Panc1 (cell line): ENCODE data around the gene ITGA2. TPM values are rescaled to one million over a fixed set of nuclear protein-coding genes. Genes with fewer than 3 reads are reported as not detected.

Experiments
- ATAC-seq: fragments of 200-7000 bp; cut with Tn5 transposase; 2 replicates; pipeline ENCODE4 v1.9.1; 2020; ENCODE audit warnings: mild to moderate bottlenecking, moderate library complexity
- BruUV-seq: library from RNA; stranded (reverse); fragments of 400-500 nt; replicated peaks from 2 replicates; lab custom pipeline; 2021; lab: Mats Ljungman, UMichigan
- CTCF ChIA-PET: fragments of 300-600 bp; sonication (Branson Sonifier 250); formaldehyde crosslinking; loops from one replicate; lab custom pipeline; 2022; ENCODE audit warnings: antibody characterized with exemption; lab: Charles Lee
- POLR2A ChIA-PET: fragments of 300-600 bp; sonication (Branson Sonifier 250); formaldehyde crosslinking; loops from one replicate; lab custom pipeline; 2022; ENCODE audit warnings: antibody characterized with exemption; lab: Charles Lee
- DNase-seq: peaks from one replicate; pipeline ENCODE4 v3.0.0-alpha.2; 2010; ENCODE audit warnings: low read depth, low spot score
- H3K27ac ChIP-seq: 2 replicates; pipeline ENCODE4 v1.5.1; 2011; ENCODE audit warnings: mild to moderate bottlenecking, low read length, inconsistent platforms
- H3K27me3 ChIP-seq: fragments of 200-500 bp; sonication (Bioruptor generic); 2 replicates; pipeline ENCODE4 v1.6.0; 2014; ENCODE audit warnings: low read length, inconsistent platforms; ENCODE audit not compliant: control insufficient read depth, insufficient read depth
- H3K36me3 ChIP-seq: fragments of 200-500 bp; sonication (Bioruptor generic); 2 replicates; pipeline ENCODE4 v1.5.1; 2014; ENCODE audit warnings: inconsistent platforms, mild to moderate bottlenecking, low read length, moderate library complexity; ENCODE audit not compliant: control insufficient read depth, insufficient read depth
- H3K4me1 ChIP-seq: 2 replicates; pipeline ENCODE4 v1.5.1; 2011; ENCODE audit warnings: inconsistent platforms, mild to moderate bottlenecking, low read length, moderate library complexity; ENCODE audit not compliant: control insufficient read depth, insufficient read depth
- H3K4me3 ChIP-seq, 2 experiments: 2 replicates each; pipeline ENCODE4 v1.5.1; 2011 to 2012; ENCODE audit warnings: low read depth in 2 of 2, low read length in 2 of 2, mild to moderate bottlenecking in 2 of 2, inconsistent platforms in 1 of 2, moderate library complexity in 1 of 2
- H3K9me3 ChIP-seq: fragments of 200-500 bp; sonication (Bioruptor generic); 2 replicates; pipeline ENCODE4 v1.5.1; 2014; ENCODE audit warnings: low read depth, mild to moderate bottlenecking, inconsistent platforms, low read length, moderate library complexity; ENCODE audit not compliant: control insufficient read depth, insufficient read depth
- CTCF ChIP-seq: fragments of 450-650 bp; IDR thresholded peaks from 2 replicates; pipeline ENCODE4 v1.5.1; 2017; ENCODE audit warnings: mild to moderate bottlenecking
- POLR2AphosphoS5 ChIP-seq: IDR thresholded peaks from 2 replicates; pipeline ENCODE4 v1.6.1; 2012; ENCODE audit warnings: mild to moderate bottlenecking, low read depth, low read length, moderate library complexity
- REST ChIP-seq, 2 experiments: IDR thresholded peaks; 2 replicates each; pipeline ENCODE4 v1.6.1; 2011 to 2012; ENCODE audit warnings: low read depth in 2 of 2, control low read depth in 1 of 2, low read length in 1 of 2, mild to moderate bottlenecking in 1 of 2, moderate library complexity in 1 of 2; ENCODE audit not compliant: insufficient read depth in 1 of 2
- SIN3A ChIP-seq: IDR thresholded peaks from 2 replicates; pipeline ENCODE4 v1.6.1; 2012; ENCODE audit warnings: low read depth, mild to moderate bottlenecking, low read length, moderate library complexity, borderline replicate concordance; ENCODE audit not compliant: insufficient read depth
- TCF7L2 ChIP-seq: IDR thresholded peaks from 2 replicates; pipeline ENCODE4 v1.6.1; 2011; ENCODE audit warnings: mild to moderate bottlenecking, low read depth, low read length, inconsistent platforms
- in situ Hi-C: cut with HindIII; loops from 2 replicates; pipeline ENCODE4 v1.10.0; 2016; ENCODE audit warnings: low sequenced_read_pairs, low pct_unique_long_range_greater_than_20kb
- intact Hi-C: fragments of 100-400 bp; cut with micrococcal nuclease; formaldehyde crosslinking; loops from one replicate; pipeline ENCODE4 v1.10.0; 2022; ENCODE audit not compliant: unreplicated experiment
- total RNA-seq: library from RNA; stranded (reverse); gene quantifications from one replicate; pipeline ENCODE4 v1.2.1, GENCODE V29; 2021; ENCODE audit not compliant: unreplicated experiment

The ITGA2 gene
- total RNA-seq, 1 experiment from 2014 or later: 41.8 TPM

- Histone ChIP-seq H3K27ac (no peak overlapping the region), H3K4me1 (no peaks in the 10 kb centered on the region), H3K27me3 (no peaks in the 10 kb centered on the region), H3K9me3 (no peaks in the 10 kb centered on the region), H3K36me3 (peaks cover 17% of the 10 kb centered on the region; the same call in 1 of the 2 replicates), H3K4me3 (no peak overlapping the region)
- ChIA-PET CTCF (no interaction called here), POLR2A (no interaction called here)
- BruUV-seq: no TSS peak
- no peak for ATAC-seq
- DNase-seq: no peak
- in situ Hi-C loops (no loop called here), intact Hi-C loops (no loop called here)
- no peak for TF ChIP-seq CTCF
- TF ChIP-seq POLR2AphosphoS5: no peak
- TF ChIP-seq SIN3A: no peak
- TF ChIP-seq REST (IDR thresholded peaks at IDR 0.05; ENCODE audit: insufficient read depth in 1 of 2, low read depth in 2 of 2, low read length in 1 of 2): no peak
- no peak for TF ChIP-seq TCF7L2
Measured at GRCh38 chr5:53059281-53059680, 70.1 kb downstream of the ITGA2 start.

GRCh38 chr5:53063176-53063575 lies 74.0 kb downstream of the ITGA2 start:
- no peak for ATAC-seq
- intact Hi-C loops: no loop called here
- no peak for TF ChIP-seq POLR2AphosphoS5
- no peak for TF ChIP-seq CTCF
- TF ChIP-seq SIN3A: no peak
- no peak for TF ChIP-seq REST (IDR thresholded peaks at IDR 0.05; ENCODE audit: insufficient read depth in 1 of 2, low read depth in 2 of 2, low read length in 1 of 2)
- TF ChIP-seq TCF7L2: no peak
- ChIA-PET CTCF (no interaction called here), POLR2A (no interaction called here)
- no TSS peak for BruUV-seq
- no peak overlapping the region for H3K27ac ChIP-seq
- DNase-seq: no peak
- H3K4me1 ChIP-seq: no peaks in the 10 kb centered on the region
- no peak overlapping the region for H3K4me3 ChIP-seq
- no peaks in the 10 kb centered on the region for H3K27me3 ChIP-seq
- H3K36me3 ChIP-seq: peaks cover 21% of the 10 kb centered on the region
- in situ Hi-C loops: no loop called here
- H3K9me3 ChIP-seq: no peaks in the 10 kb centered on the region
